NCI-H510A treated with DMSO at 0.1 percent for 48 hours (cell line): ENCODE data around the gene KCNJ12.
"Not testable (repeated sequence)": the region's sequence is repeated elsewhere in the genome, so short reads cannot be mapped to it uniquely, and the experiment has no call there.

ENCODE experiments used
- DNase-seq: peaks from one replicate; lab custom pipeline; 2025; lab: John Stamatoyannopoulos, UW

KCNJ12 gene

DNA sequence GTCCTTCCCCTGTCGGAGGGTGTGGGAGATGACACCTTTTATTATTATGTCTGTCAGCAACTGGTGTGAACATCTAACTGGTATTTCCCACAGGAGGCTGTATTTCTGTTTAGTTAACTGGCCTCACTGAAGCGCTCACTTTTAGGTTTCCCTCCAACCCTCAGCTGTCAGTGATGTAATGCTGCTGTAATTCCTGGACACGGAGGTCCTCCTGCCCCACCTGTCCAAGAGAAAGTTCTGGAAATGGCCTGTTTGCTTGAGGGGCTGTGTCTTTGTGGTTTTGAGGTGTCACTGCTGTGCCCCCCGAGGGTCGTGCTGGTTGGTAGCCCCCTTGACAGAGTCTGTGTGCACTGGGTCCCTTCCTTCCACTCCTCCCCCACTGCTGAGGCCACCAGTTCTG is 11.5 kb downstream of the KCNJ12 start:
- DNase-seq = no peak

DNA sequence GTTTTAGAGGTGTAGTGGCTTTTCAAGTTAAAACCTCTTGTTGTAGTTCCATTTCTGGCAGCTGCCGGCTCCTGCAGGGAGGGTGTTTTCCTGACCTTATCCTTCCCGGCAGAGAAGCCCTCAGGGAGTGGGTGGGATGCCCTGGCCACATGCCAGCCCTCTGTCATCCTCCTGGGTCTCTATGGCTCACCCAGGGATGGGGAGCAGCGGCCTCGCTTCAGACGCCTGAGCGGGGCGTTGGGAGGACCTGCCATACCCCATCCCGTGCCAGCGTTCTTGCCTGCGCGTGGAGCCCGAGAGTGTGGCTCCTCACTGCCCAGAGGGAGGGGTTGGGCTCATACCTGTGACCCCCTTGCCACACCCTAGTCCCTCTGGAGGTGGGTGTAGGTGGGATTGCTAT is 11.9 kb downstream of the KCNJ12 start:
- DNase-seq = no peak

DNA sequence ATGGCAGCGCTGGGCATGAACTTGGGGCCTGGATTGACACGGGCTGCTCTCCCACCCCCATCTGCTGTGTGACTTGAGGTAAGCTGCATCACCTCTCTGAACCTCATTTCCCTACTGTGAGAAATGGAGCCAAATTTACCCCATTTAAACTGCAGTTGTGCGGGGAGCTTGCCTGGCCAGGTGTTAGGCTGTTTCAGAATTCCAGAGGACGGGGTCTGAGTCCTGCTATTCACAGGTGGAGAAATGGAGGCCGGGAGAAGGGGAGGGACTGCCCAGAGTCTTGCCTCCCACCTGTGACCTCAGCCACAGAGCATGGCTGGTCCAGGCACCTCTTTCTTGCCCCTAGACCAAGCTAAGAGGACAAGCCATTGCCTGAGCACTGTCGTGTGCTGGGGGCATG is 12.8 kb downstream of the KCNJ12 start:
- DNase-seq = no peak

DNA sequence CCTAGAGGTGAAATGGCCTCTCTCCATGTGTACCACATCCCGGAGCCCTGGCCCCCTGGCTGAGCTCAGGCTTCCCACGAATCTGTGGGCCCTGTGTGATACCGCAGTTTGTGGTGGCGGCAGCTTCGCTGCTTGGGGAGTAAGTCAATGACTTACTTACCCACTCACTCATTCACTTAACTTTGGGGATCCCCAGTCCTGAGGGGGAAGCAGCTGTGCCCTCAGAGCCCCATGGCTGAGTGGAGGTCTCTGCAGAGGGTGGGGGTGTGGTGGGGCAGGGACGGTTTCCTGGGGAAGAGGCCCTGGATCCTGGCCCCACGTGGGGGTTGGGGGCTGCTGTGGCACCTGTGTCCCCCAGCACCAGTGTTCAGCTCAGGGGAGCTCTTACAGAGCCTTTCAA is 13.2 kb downstream of the KCNJ12 start:
- DNase-seq = no peak

DNA sequence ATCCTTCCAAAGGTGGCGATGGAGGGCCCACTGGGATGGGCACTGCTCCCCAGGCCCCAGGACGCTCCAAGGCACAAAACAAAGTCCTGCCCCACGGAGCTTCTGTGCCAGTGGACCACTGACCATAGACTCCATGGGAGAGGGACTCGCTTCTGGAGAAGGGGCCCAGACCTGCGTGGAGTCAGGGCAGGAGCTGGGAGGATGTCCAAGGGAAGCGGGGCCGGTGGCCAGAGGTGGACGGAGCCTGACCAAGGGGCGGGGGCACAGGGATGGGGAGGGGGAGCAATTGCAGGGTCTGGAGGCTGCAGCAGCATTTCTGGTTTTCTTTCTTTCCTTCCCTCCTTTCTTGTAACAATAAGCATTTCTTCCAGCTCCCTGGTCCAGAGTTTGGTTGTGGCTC is 14.1 kb downstream of the KCNJ12 start:
- no peak for DNase-seq

DNA sequence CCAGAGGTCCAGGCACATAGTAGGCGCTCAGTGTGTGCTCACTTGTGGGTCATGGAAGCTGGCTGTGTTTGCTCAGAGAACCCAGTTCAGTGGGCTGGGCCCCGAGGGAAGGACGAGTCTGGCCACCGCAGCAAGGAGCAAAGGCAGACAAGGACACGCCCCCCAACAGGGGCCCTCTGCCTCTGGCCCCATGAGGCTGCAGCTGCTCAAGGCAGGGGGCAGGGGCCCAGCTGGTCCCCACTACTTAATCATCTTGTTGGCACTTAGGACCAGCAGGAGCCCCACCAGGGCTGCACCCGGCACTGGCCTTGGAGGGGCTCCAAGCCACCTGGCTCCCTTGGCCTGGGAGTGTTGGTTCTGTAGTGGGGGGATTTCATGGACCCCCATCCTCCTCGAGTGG is 16.1 kb downstream of the KCNJ12 start:
- DNase-seq = no peak

DNA sequence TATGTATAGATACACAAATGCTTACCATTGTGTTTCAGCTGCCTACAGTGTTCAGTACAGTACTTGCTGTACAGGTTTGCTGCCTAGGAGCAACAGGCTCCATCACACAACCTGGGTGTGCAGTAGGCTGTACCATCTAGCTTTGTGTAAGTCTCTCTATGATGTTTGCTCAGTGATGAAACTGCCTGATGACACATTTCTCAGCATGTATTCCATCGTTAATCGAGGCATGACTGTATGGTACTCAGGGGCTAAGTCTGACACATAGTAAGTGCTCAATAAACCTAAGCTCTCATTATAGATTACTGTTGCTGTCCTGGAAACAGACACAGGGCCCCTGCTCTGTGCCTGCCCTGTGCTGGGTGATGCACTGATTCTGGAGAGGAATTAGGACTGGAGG is 18.1 kb downstream of the KCNJ12 start:
- no peak for DNase-seq

DNA sequence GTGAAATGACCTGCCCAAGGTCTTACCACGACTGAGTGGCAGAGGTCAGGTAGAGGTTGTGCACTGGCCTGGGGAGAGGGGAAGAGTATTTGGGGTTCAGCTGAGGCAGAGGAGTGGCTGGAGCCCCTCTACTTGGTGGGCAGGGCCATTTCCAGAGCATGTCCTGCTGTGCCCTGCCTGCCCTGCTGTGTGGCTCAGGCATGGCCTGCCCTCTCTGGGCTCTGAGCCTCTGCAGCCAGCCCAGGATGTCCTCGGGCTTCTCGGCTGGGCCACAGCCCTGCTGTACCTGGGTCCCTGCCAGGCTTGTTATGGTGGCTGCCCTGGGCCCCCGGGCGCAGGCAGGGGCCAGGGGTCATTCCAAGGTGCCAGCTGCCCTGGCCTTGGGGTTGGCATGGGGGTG is 19.6 kb downstream of the KCNJ12 start:
- no peak for DNase-seq

DNA sequence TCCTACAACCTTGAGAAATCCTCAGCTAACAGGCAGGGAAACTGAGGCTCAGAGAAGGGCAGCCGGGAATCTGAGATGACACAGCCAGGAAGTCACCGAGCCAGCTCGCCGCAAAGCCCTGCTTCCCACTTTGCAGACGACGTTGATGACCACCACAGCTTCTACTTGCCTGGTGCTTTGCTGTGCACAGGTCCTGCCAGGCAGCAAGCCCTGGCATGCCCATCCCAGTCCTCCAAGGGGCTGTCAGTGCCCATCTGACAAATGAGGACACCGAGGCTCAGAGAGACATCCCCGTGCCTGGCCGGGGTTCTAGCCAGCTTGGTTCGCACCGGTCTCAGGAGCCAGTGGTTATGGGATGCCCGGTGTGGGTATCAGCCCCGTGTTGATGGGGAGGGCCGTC is 20.1 kb downstream of the KCNJ12 start:
- DNase-seq = no peak

DNA sequence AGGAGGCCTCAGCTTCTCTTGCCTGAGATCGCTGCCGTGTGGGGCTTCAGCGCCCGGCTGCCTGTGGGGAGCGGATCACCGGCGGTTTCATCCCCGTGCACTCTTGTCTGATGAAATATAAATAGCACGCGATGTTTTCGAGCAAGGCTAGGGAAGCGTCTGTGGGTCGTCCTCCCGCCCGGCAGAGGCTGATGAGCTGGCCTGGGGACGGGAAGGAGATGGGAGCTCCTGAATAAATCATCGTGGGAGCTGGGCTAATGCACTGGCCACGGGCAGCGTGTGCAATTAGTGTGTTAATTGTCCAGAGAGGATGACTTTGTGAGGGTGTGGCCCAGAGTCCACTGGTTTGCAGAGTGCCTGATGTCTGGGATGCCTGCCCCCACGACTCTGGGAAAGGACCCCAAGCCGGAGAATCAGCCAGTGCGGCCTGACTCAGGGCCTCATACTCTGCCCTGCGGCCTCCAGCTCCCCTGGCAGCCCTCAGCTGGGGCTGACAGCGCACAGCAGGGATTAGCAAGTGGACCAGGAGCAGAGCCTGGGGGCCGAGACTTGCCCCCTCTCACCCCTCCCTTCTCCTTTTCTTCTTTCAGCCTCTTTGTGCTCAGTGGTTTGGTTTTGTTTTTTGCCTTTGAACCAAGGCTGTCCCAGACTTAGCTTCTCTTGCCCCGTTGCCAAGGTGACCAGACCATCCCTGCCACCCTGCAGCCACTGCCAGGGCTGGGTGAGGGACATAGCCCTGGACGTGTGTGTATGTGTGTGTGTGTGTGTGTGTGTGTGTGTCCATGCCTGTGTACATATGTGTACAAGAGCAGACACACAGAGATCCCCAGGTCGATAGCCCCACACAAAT is 21.4 kb downstream of the KCNJ12 start:
- DNase-seq = no peak

DNA sequence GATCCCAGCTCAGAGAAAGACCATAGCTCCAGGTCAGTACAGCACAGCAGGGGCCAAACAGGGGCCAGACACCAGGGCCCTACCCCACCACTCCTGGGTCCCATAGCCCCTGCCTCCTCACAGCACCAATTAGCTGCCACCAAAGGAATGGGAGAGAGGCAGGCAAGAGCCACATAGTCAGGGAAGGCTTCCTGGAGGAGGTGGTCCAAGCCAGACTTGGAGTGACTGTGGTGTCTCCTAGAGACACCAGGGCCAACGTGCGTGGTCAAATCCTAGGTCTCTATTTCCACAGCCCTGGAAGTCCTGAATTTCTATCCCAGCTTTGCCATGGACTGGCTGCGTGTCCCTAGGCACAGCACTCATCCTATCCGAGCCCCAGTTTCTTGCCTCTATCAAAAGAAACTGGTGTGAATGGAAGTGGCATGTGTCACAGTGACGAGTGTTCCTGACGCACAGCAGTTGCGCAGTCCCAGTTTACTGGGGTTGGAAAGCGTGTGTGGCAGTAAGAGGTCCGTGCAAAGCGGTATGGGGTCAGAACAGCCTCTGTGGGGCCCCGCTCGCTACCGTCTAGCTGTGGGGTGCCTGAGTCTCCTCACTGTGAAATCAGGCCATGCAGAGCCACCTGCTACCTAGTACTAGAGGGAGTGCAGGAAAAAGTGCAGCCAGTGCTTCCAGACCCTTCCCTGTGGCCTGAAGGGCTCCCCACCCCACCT is 23.5 kb downstream of the KCNJ12 start:
- no peak for DNase-seq

DNA sequence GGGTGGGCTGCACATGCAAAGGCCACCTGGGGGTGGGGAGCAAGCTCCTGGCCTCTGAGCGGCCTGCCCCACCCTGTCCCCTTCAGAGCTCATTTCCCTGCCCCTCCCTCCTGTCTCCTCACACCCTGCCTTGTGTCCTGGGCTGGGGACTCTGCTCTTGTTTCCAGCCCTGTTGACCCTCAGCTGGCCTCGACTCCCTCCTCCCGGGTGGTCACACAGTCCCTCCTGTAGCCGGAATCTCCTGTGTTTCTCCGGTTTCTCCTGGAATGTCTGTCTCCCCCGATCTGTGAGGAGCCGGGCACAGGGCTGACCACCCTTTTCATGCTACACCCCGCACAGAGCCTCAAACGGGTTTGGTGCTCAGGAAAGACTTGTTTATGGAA is 24.0 kb downstream of the KCNJ12 start:
- not testable (repeated sequence) for DNase-seq

DNA sequence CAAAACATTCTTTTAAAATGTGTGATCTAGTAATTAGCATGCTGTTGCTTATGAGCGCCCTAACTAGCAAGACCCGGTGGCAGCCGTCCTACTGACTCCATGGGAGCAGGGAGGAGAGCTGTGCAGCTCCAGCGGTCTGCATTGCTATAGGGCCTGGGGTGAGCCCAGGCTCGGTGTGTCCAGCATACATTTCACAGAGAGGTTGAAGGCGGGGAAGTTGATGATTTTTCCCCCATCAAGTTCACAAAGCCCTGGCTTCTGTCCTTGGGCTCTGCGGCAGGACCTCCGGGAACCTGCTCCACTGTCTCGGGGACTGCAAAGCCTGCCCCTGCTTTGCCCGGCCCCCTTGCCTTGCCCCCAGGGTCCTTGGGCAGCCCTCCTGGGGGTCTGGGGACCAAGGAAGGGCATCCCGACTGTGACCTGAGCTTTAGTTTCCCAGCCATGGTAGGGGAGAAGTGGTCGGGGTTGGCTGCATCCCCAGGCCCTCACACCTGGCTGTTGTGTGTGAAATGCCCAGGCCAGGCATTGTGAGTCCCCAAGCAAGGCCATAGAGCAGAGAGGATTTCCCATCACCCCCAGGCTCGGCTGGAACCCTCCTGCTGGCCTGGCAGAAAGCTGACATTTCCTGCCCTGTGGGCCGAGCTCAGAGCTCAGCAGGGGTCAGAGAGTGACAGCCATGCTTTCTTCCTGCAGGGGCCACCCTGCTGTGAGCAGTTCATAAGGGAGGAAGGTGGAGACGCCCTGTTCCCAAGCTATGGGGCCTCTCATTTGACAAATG is 24.8 kb downstream of the KCNJ12 start:
- no peak for DNase-seq

DNA sequence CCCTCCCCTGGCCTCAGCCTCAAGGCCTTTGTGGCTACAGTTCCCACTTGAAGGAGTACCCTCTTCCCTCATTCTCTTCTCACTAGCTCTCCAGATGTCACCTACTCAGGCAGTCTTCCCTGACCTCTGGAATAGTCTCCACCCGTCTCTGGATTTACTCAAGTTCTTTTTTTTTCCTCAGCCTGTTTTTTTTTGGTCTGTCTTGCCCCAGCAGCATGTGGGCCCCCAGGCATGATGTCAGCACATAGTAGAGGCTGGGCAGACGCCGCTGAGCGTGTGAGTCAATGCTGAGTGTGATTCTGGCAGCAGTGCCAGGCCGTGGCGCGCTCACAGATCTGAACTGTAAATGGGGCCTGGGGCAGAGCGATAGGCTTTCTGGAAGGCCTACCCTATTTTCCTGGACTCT is 26.0 kb downstream of the KCNJ12 start:
- DNase-seq = not testable (repeated sequence)

DNA sequence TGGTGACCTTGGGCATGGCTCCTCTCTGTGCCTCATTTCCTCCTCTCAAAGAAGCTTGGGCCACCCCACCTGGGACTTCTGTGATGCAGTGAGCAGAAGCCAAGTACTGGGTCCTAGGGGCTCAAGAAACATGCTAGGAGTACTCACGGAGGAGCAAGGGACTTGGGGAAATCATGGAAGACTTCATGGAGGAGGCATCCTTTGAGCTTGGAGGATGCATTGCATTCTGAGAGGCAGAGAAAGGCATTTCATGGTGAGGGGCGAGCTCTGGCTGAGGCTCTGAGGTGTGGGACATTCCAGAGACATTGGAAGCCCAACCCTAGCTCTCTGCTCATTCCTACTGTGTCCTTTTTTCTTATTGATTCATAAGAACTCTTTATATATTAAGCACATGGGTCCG is 26.8 kb downstream of the KCNJ12 start:
- not testable (repeated sequence) for DNase-seq

DNA sequence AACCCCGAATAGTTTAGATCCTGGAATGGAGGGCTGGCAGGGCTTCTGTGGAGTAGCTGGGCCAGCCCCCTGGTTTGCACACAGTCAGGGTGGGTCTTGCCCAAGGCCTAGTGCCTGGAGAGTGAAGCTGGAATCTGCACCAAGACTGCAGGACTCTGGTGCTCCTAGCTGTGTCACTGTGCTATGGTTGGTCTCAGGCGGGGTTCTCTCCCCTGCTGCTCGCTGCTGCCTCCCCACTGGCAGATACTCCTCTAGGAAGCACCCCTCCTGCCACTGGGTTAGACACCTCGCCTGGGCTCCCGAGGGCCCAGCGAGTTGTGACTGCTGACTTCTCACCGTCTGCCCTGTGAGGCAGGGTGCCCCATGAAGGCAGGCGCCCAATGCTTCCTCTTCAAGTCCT is 27.9 kb downstream of the KCNJ12 start:
- not testable (repeated sequence) for DNase-seq

DNA sequence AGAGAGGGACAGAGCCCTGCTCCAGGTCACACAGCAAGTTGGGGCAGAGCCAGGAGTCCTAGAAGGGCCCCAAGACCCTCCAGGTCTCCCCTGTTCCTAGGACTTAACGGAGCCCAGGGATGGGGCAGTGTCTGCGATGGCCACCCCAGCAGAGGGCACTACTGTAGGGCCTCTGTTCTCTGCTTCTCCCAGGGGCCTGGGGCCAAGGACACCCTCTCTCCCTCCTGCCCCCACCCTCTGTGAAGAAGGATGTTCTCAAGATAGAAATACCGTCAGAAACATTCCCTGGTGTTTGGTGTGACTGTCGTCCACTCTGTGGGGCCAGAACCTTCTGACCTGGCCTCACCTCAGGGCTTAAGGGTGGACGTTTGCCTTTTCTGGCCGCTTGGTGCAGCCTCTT is 28.4 kb downstream of the KCNJ12 start:
- not testable (repeated sequence) for DNase-seq

DNA sequence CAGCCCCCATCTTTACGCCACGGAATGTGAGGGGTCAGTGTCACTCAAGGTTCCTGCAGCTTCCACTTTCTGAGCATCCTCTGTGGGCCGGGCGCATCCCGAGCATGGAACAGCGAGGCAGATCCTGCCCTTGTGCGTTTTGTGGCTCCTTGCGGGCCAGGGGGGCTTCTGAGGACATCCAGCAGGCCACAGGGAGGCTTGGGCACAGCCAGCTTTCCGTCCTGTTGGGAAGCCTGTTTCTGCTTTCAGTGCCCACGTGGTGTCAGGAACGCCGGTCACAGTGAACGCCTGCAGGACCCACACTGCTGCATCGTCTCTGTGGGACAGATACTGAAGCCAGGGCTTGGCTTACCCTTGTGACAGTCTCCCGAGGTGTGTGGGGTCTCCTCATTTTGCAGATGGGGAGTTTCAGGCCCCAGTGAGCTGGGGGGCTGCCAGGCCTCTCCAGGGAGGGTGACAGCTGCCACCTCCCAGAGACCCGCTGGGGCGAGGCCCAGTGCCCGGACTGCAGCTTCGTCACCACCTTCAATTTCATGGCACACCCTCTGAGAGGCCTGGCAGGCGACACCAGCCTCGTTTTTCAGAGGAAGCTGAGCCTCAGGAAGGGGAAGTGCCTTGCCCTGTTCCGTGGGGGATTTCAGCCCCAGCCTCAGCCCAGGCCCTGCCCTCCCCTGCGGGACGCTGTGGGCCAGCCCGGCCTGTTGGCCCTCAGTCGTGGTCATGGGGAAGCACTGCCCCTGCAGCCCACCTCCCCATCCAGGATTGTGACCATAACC is 29.0 kb downstream of the KCNJ12 start:
- DNase-seq = not testable (repeated sequence)

DNA sequence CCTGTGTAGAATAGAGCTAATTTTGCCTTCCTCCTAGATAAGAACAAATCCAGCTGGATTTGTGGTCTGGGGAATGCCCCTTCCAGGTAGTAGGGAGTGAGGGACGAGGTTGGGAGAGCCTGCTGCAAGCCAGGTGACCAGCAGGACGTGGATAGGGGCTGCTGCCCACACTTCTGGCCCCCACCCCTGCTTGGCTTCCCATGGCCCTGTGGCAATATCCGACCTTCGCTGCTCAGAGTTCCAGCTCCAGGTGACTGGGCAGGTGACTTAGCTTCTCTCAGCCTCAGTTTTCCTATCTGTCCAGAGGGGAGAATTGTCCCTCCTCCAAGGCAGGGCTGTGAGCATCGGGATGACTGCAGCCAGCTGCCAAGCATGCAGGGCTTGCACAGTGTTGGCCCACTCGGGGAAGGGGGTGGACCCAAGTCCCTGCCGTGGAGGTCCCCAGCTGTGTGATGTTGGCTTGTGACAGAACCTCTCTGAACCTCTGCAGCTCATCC is 29.8 kb downstream of the KCNJ12 start:
- DNase-seq = not testable (repeated sequence)

DNA sequence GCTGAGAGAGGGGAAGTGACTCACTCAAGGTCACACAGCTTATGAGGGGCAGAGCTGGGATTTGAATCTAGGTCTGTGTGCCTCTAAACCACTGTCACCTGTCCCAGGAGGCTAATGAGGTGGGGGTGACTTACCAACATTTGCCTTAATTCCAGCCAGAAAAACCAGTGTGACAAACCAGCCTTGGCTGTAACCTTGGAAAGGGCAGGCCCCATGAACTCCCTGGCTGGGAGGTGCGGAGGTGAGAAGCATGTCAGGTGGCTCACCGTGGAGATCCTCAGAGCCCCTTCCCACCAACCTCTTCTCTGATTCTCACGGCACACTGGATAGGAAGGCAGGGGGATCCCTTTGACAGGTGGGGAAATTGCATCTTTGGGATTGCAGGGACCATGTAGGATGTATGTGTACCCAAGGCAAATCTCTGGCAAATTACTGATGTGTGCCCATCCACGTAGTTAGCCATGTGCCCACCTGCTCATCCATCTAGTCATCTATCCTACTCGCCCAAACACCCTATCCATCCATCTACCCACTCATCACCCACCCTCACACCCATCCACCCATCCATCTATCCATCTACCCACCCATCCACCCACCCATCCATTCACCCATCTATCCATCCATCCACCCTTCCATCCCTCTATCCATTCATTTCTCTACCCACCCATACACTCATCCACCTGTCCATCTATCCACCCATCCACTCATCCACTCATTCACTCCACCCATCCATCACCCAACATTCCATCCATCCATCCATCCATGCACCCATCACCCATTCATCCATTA is 30.7 kb downstream of the KCNJ12 start:
- not testable (repeated sequence) for DNase-seq

DNA sequence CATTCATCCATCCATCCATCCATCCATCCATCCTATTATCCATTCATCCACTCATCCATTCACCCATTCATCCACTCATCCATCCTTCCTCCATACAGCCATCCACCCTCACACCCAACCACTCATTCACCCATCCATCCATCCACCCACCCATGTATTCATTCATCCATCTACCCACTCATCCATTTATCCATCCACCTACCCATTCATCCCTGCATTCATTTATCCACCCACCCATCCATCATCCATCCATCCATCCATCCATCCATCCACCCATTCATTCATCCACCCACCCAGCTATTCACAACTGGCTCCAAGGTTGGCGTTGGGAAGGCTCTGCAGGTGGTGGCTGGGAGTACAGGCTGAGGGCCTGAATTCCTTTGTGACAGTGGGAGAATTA is 31.6 kb downstream of the KCNJ12 start:
- not testable (repeated sequence) for DNase-seq
